ENCODE data around the gene ABHD11.
"Not testable (repeated sequence)": the region's sequence is repeated elsewhere in the genome, so short reads cannot be mapped to it uniquely, and the experiment has no call there.

Gene ABHD11

GRCh38 chr7:73742753-73743641, 4.4 kb upstream of the ABHD11 start:
- no peak for DNase-seq (ENCODE audit: low read depth, low spot score)

- DNase-seq (ENCODE audit: low read depth, low spot score) = no peak
Observed at GRCh38 chr7:73742338-73742752, 3.7 kb upstream of the ABHD11 start.

GRCh38 chr7:73741600-73741999, 3.0 kb upstream of the ABHD11 start:
- no peak for DNase-seq (ENCODE audit: low read depth, low spot score)

- DNase-seq (ENCODE audit: low read depth, low spot score) = no peak
Observed at GRCh38 chr7:73740771-73741170, 2.2 kb upstream of the ABHD11 start.

- no peak for DNase-seq (ENCODE audit: low read depth, low spot score)
Observed at GRCh38 chr7:73740212-73740611, 1.6 kb upstream of the ABHD11 start.

GRCh38 chr7:73739387-73739767, 775 bp upstream of the ABHD11 start:
- no peak for DNase-seq (ENCODE audit: low read depth, low spot score)

- DNase-seq (ENCODE audit: low read depth, low spot score) = no peak
Observed at GRCh38 chr7:73738220-73738611, 386 bp downstream of the ABHD11 start.

- no peak for DNase-seq (ENCODE audit: low read depth, low spot score)
Observed at GRCh38 chr7:73737491-73738219, 947 bp downstream of the ABHD11 start.

GRCh38 chr7:73736885-73737284, 1.7 kb downstream of the ABHD11 start:
- DNase-seq (ENCODE audit: low read depth, low spot score) = no peak

GRCh38 chr7:73735528-73735905, 3.1 kb downstream of the ABHD11 start:
- no peak for DNase-seq (ENCODE audit: low read depth, low spot score)

GRCh38 chr7:73734619-73735527, 3.7 kb downstream of the ABHD11 start:
- no peak for DNase-seq (ENCODE audit: low read depth, low spot score)

GRCh38 chr7:73732397-73732796, 6.2 kb downstream of the ABHD11 start:
- no peak for DNase-seq (ENCODE audit: low read depth, low spot score)

GRCh38 chr7:73730485-73730884, 8.1 kb downstream of the ABHD11 start:
- no peak for DNase-seq (ENCODE audit: low read depth, low spot score)

GRCh38 chr7:73728551-73728950, 10.1 kb downstream of the ABHD11 start:
- DNase-seq (ENCODE audit: low read depth, low spot score) = no peak

GRCh38 chr7:73727952-73728351, 10.7 kb downstream of the ABHD11 start:
- no peak for DNase-seq (ENCODE audit: low read depth, low spot score)

GRCh38 chr7:73726083-73726466, 12.5 kb downstream of the ABHD11 start:
- no peak for DNase-seq (ENCODE audit: low read depth, low spot score)

- DNase-seq (ENCODE audit: low read depth, low spot score) = no peak
Observed at GRCh38 chr7:73723813-73724212, 14.8 kb downstream of the ABHD11 start.

- no peak for DNase-seq (ENCODE audit: low read depth, low spot score)
Observed at GRCh38 chr7:73722785-73723184, 15.8 kb downstream of the ABHD11 start.

- DNase-seq (ENCODE audit: low read depth, low spot score) = not testable (repeated sequence)
Observed at GRCh38 chr7:73722182-73722581, 16.4 kb downstream of the ABHD11 start.

GRCh38 chr7:73721377-73721817, 17.2 kb downstream of the ABHD11 start:
- no peak for DNase-seq (ENCODE audit: low read depth, low spot score)

- DNase-seq (ENCODE audit: low read depth, low spot score) = not testable (repeated sequence)
Observed at GRCh38 chr7:73720443-73720842, 18.2 kb downstream of the ABHD11 start.

- DNase-seq (ENCODE audit: low read depth, low spot score) = no peak
Observed at GRCh38 chr7:73719806-73720169, 18.8 kb downstream of the ABHD11 start.

Measured in smooth muscle cell of the brain vasculature (primary cell).